DND-41 (cell line): ENCODE results near the gene PCDH9.

Experiments
- ATAC-seq: fragments of 200-7000 bp; cut with Tn5 transposase; 3 replicates; pipeline ENCODE4 v1.9.1; 2021; ENCODE audit warnings: low read depth; ENCODE audit not compliant: insufficient read depth
- DNase-seq: peaks from one replicate; pipeline ENCODE4 v3.0.0-alpha.2; 2020
- H2AFZ ChIP-seq: 2 replicates; pipeline ENCODE4 v1.6.0; 2012; ENCODE audit warnings: low read depth, low read length
- H3K27ac ChIP-seq: 2 replicates; pipeline ENCODE4 v1.5.1; 2012; ENCODE audit warnings: low read length, inconsistent platforms
- H3K27me3 ChIP-seq: fragments of 200-600 bp; sonication (generic); 2 replicates; pipeline ENCODE4 v1.6.0; 2012; ENCODE audit warnings: low read length, mild to moderate bottlenecking, inconsistent platforms; ENCODE audit not compliant: insufficient read depth, poor library complexity
- H3K36me3 ChIP-seq: 2 replicates; pipeline ENCODE4 v1.5.1; 2012; ENCODE audit warnings: low read length, inconsistent platforms; ENCODE audit not compliant: insufficient read depth
- H3K4me1 ChIP-seq: 2 replicates; pipeline ENCODE4 v1.5.1; 2012; ENCODE audit warnings: mild to moderate bottlenecking, low read length; ENCODE audit not compliant: insufficient read depth
- H3K4me2 ChIP-seq: 2 replicates; pipeline ENCODE4 v1.6.0; 2012; ENCODE audit warnings: mild to moderate bottlenecking, moderate library complexity, low read length, inconsistent platforms; ENCODE audit not compliant: insufficient read depth
- H3K4me3 ChIP-seq, 2 experiments: fragments of 200-600 bp in 1 of 2; shearing (Covaris generic) in 1 of 2; 2 replicates each; pipeline ENCODE4 v1.5.1; 2012 to 2016; ENCODE audit warnings: inconsistent platforms in 2 of 2, low read length in 2 of 2, mild to moderate bottlenecking in 2 of 2, low read depth in 1 of 2, moderate library complexity in 1 of 2
- H3K79me2 ChIP-seq: 2 replicates; pipeline ENCODE4 v1.6.0; 2012; ENCODE audit warnings: low read length, inconsistent platforms; ENCODE audit not compliant: insufficient read depth
- H3K9ac ChIP-seq: 2 replicates; pipeline ENCODE4 v1.6.0; 2012; ENCODE audit warnings: low read depth, mild to moderate bottlenecking, inconsistent platforms, low read length, moderate library complexity
- H3K9me3 ChIP-seq: 2 replicates; pipeline ENCODE4 v1.5.1; 2012; ENCODE audit warnings: low read length, moderate library complexity, mild to moderate bottlenecking, inconsistent platforms; ENCODE audit not compliant: insufficient read depth, severe bottlenecking
- H4K20me1 ChIP-seq: 2 replicates; pipeline ENCODE4 v1.6.0; 2012; ENCODE audit warnings: low read length; ENCODE audit not compliant: insufficient read depth
- CTCF ChIP-seq: IDR thresholded peaks from 2 replicates; pipeline ENCODE4 v1.5.1; 2012; ENCODE audit warnings: borderline replicate concordance, low read length, moderate library complexity, mild to moderate bottlenecking; ENCODE audit not compliant: poor library complexity, severe bottlenecking; ENCODE audit errors: extremely low read depth
- EZH2 ChIP-seq: IDR thresholded peaks from 3 replicates; pipeline ENCODE4 v1.6.1; 2012; ENCODE audit warnings: borderline replicate concordance, low read depth, mild to moderate bottlenecking, moderate library complexity, low read length, inconsistent platforms; ENCODE audit not compliant: severe bottlenecking

Gene PCDH9

GRCh38 chr13:66703597-66703996, 526.5 kb downstream of the PCDH9 start:
- no peaks in the 10 kb centered on the region for H3K79me2 ChIP-seq
- no peak for TF ChIP-seq CTCF
- TF ChIP-seq EZH2, result no peak
- H3K27ac ChIP-seq, result no peak overlapping the region
- no peaks in the 10 kb centered on the region for H4K20me1 ChIP-seq
- H3K4me3 ChIP-seq, result no peak overlapping the region
- no peaks in the 10 kb centered on the region for H3K9me3 ChIP-seq
- DNase-seq (no peak), ATAC-seq (no peak)
- H3K4me2 ChIP-seq, result no peak overlapping the region
- H3K27me3 ChIP-seq, result no peaks in the 10 kb centered on the region
- no peak overlapping the region for H3K9ac ChIP-seq
- H2AFZ ChIP-seq, result 0 out of 2 replicates have a peak overlapping the region, but pooled peaks have one; percentile 9
- H3K36me3 ChIP-seq, result no peaks in the 10 kb centered on the region
- no peaks in the 10 kb centered on the region for H3K4me1 ChIP-seq

DNA sequence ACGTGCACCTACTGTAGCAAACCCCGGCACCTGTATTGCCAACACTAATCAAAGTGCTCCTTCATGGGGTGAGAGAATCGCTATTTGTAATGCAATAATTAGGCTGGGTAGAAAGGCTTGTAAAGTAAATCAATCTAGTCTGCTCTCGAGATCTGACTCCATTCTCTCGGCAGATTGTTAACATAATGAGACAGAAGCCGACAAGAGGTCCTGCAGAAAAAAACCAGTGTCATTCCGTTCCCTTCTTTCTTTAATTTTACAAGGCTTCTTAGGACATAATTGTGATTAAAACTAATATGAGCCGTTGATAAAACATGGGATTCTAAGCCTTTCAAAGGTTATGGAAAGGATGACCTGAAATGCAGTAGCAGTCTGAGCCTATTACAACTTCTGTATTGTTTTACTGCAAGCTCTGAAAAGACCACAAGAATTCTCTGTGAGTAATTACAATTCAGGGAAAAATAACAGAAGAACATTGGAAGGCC, 530.0 kb downstream of the PCDH9 start:
- Histone ChIP-seq H3K4me3 (no peak overlapping the region), H3K27ac (no peak overlapping the region), H4K20me1 (no peaks in the 10 kb centered on the region), H3K36me3 (no peaks in the 10 kb centered on the region), H2AFZ (no peak overlapping the region), H3K27me3 (no peaks in the 10 kb centered on the region), H3K4me2 (no peak overlapping the region), H3K9ac (no peak overlapping the region), H3K9me3 (no peaks in the 10 kb centered on the region), H3K79me2 (no peaks in the 10 kb centered on the region), H3K4me1 (no peaks in the 10 kb centered on the region)
- TF ChIP-seq CTCF, result no peak
- no peak for TF ChIP-seq EZH2
- DNase-seq (no peak), ATAC-seq (no peak)

DNA sequence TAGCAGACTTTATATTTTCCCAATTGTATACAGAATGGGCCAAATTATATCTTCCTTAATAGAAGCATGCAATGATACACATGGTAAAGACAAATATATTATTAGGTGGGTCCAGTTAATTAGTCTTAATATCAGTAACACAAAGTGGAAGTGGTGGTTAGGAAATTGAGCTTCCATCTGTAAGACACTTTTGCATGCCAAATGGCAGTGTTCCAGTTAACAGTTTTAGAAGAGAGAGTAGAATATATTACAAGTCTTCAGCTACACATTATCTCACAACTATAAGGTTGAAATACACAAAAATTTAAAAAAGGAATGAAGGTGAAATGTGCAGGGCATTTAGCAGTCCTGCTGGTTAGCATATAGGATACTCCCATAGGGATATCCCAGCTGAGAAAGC, 536.5 kb downstream of the PCDH9 start:
- Histone ChIP-seq H3K9me3 (no peaks in the 10 kb centered on the region), H3K36me3 (no peaks in the 10 kb centered on the region)
- no peak for ATAC-seq

More for the DNA sequence above, 536.5 kb downstream of the PCDH9 start:
- Histone ChIP-seq H3K9ac (no peak overlapping the region), H3K4me1 (no peaks in the 10 kb centered on the region), H3K4me2 (no peak overlapping the region), H4K20me1 (no peaks in the 10 kb centered on the region), H3K27ac (no peak overlapping the region), H3K4me3 (no peak overlapping the region), H3K27me3 (no peaks in the 10 kb centered on the region), H3K79me2 (no peaks in the 10 kb centered on the region), H2AFZ (no peak overlapping the region)
- DNase-seq, result no peak
- TF ChIP-seq CTCF, result no peak
- no peak for TF ChIP-seq EZH2
